Right lobe of liver (tissue), 6 donors: Measurements from ENCODE around the gene IGSF22. TPM values are rescaled to one million over a fixed set of nuclear protein-coding genes. Genes with fewer than 3 reads are reported as not detected.
A peak's percentile ranks its signal among the peaks of the same experiment; 100 is the strongest.

Experiments
- ATAC-seq, 4 donors: fragments of 200-7000 bp; cut with Tn5 transposase; one replicate each; pipeline ENCODE4 v1.9.1; 2020; ENCODE audit warnings: mild to moderate bottlenecking in 4 of 4, moderate library complexity in 4 of 4
- DNase-seq, 3 donors: peaks; one replicate each; pipeline ENCODE4 v3.0.0-alpha.2; 2020
- H3K27ac ChIP-seq, 3 donors: fragments of 200-600 bp; one replicate each; pipeline ENCODE4 v1.8.0; 2022
- H3K27me3 ChIP-seq, 2 donors: fragments of 200-600 bp; one replicate each; pipeline ENCODE4 v1.8.0; 2022
- H3K36me3 ChIP-seq, 4 donors: fragments of 200-600 bp; sonication (generic) in 1 of 4; one replicate each; pipeline versions ENCODE4 v1.5.1 to v1.8.0; 2017 to 2022; ENCODE audit warnings: control low read depth in 1 of 4
- H3K4me1 ChIP-seq, 4 donors: fragments of 200-600 bp; sonication (generic) in 1 of 4; one replicate each; pipeline versions ENCODE4 v1.5.1 to v1.8.0; 2017 to 2022; ENCODE audit warnings: control low read depth in 1 of 4
- H3K4me3 ChIP-seq, 3 donors: fragments of 200-600 bp; one replicate each; pipeline ENCODE4 v1.8.0; 2022
- H3K9me3 ChIP-seq, 4 donors: fragments of 200-600 bp; sonication (generic) in 1 of 4; one replicate each; pipeline versions ENCODE4 v1.5.1 to v1.8.0; 2017 to 2022; ENCODE audit warnings: control low read depth in 1 of 4
- CTCF ChIP-seq, 4 donors: fragments of 200-600 bp in 3 of 4; fragments of 450-650 bp in 1 of 4; IDR thresholded peaks; one replicate each; pipeline versions ENCODE4 v1.5.1 to v1.8.0; 2016 to 2022; ENCODE audit warnings: antibody characterized with exemption in 4 of 4, mild to moderate bottlenecking in 2 of 4
- POLR2A ChIP-seq: fragments of 450-650 bp; IDR thresholded peaks from one replicate; pipeline ENCODE4 v1.6.1; 2017; ENCODE audit warnings: antibody characterized with exemption, mild to moderate bottlenecking
- WGBS: methylation state at CpG from one replicate; pipeline ENCODE4 v1.1.6; 2018; ENCODE audit warnings: low coverage, low lambda C conversion rate; ENCODE audit not compliant: insufficient coverage; ENCODE audit errors: missing lambda C conversion rate; 5-methylcytosine and 5-hydroxymethylcytosine counted together
- intact Hi-C, 2 donors: fragments of 100-400 bp; cut with DNase I; formaldehyde crosslinking; loops; one replicate each; pipeline versions ENCODE4 v1.11.2 to v1.14.1; 2022
- total RNA-seq, 6 experiments: library from RNA; depleted of rRNA in 2 of 6; stranded (reverse); fragments of >200 nt in 2 of 6; fragmentation: NEBNext Ultra II Directional in 3 of 6; extraction: Animal tissue kit (Norgen Biotek cat#: 25700) in 3 of 6; gene quantifications; one replicate each; pipeline versions ENCODE4 v1.1.0 to v1.2.4, GENCODE V29; 2016 to 2023
- donor health status: DM: no; HTN: yes; CAD: no.
- donor health status: DM: no; HTN: no; CAD: no.
- donor health status: DM: no; HTN: no; CAD: no.
- donor health status: DM: no; HTN: yes; CAD: no.
- donor health status: DM: no; HTN: yes; CAD: no.

The IGSF22 gene
- total RNA-seq, 6 experiments from 2014 or later, result 0.04 to 0.32 (median 0.12) TPM; not detected in 3

GRCh38 chr11:18700872-18701271 is 25.1 kb downstream of the IGSF22 start:
- H3K36me3 ChIP-seq, result peaks cover 0 to 3% (median 0%) of the 10 kb centered on the region in 4 donors
- TF ChIP-seq CTCF (IDR thresholded peaks at IDR 0.05), result no peak
- TF ChIP-seq POLR2A, result no peak
- H3K27me3 ChIP-seq, result no peaks in the 10 kb centered on the region
- no peaks in the 10 kb centered on the region for H3K9me3 ChIP-seq
- H3K4me3 ChIP-seq, result no peak overlapping the region
- no peak for ATAC-seq
- intact Hi-C loops, result no loop called here
- no CpG with 5 or more reads among the region's 7 CpGs for WGBS
- no peak overlapping the region for H3K27ac ChIP-seq
- DNase-seq, result no peak
- H3K4me1 ChIP-seq, result no peaks in the 10 kb centered on the region

GRCh38 chr11:18700375-18700774 is 25.6 kb downstream of the IGSF22 start:
- Histone ChIP-seq H3K27me3 (no peaks in the 10 kb centered on the region), H3K4me1 (no peaks in the 10 kb centered on the region), H3K27ac (no peak overlapping the region), H3K4me3 (no peak overlapping the region), H3K36me3 (peaks cover 0 to 3% (median 0%) of the 10 kb centered on the region in 4 donors), H3K9me3 (no peaks in the 10 kb centered on the region)
- DNase-seq, result no peak
- no peak for TF ChIP-seq POLR2A
- TF ChIP-seq CTCF (IDR thresholded peaks at IDR 0.05), result no peak
- ATAC-seq, result no peak
- 60% methylated on average over 1 of the region's 1 CpG for WGBS
- intact Hi-C loops, result no loop called here

- TF ChIP-seq CTCF (IDR thresholded peaks at IDR 0.05), result no peak
- TF ChIP-seq POLR2A, result no peak
- H3K9me3 ChIP-seq, result no peaks in the 10 kb centered on the region
- ATAC-seq, result peak in 3 of 4 donors; percentile 1 to 7 (median 6)
- H3K27ac ChIP-seq, result peak overlapping the region in 1 of 3 donors; percentile 82
- no peaks in the 10 kb centered on the region for H3K4me1 ChIP-seq
- DNase-seq, result no peak
- peak overlapping the region in 1 of 3 donors; percentile 75 for H3K4me3 ChIP-seq
- intact Hi-C loops, result no loop called here
- WGBS, result 65% methylated on average over 2 of the region's 3 CpGs
- no peaks in the 10 kb centered on the region for H3K27me3 ChIP-seq
- H3K36me3 ChIP-seq, result peaks cover 0 to 3% (median 0%) of the 10 kb centered on the region in 4 donors
These were observed 26.1 kb downstream of the IGSF22 start for GRCh38 chr11:18699848-18700261.

GRCh38 chr11:18699269-18699596 is 26.8 kb downstream of the IGSF22 start:
- no peak for ATAC-seq
- intact Hi-C loops, result no loop called here
- 15% methylated on average over 9 of the region's 9 CpGs for WGBS
- Histone ChIP-seq H3K27ac (peak overlapping the region; percentile 82 to 92 (median 90)), H3K4me1 (no peaks in the 10 kb centered on the region), H3K36me3 (peaks cover 0 to 3% (median 0%) of the 10 kb centered on the region in 4 donors), H3K4me3 (peak overlapping the region; percentile 71 to 77 (median 75)), H3K9me3 (no peaks in the 10 kb centered on the region), H3K27me3 (no peaks in the 10 kb centered on the region)
- no peak for DNase-seq
- TF ChIP-seq POLR2A (no peak), CTCF (IDR thresholded peaks at IDR 0.05) (no peak)
